HepG2 (cell line): ENCODE results near the gene PRPSAP1. TPM values are rescaled to one million over a fixed set of nuclear protein-coding genes. Genes with fewer than 3 reads are reported as not detected.
A peak's percentile ranks its signal among the peaks of the same experiment; 100 is the strongest.

Experiments
- ATAC-seq: fragments of 200-7000 bp; cut with Tn5 transposase; 3 replicates; pipeline ENCODE4 v1.9.1; 2020; ENCODE audit warnings: mild to moderate bottlenecking, moderate library complexity
- BruUV-seq: library from RNA; stranded (reverse); fragments of 400-500 nt; replicated peaks from 2 replicates; lab custom pipeline; 2021; lab: Mats Ljungman, UMichigan
- CTCF ChIA-PET: fragments of 300-600 bp; formaldehyde crosslinking; extraction: SDS; loops from one replicate; lab custom pipeline; 2021; ENCODE audit warnings: low total read pairs, inconsistent platforms, low intra/inter-chr PET ratio; lab: Yijun Ruan, JAX
- POLR2A ChIA-PET: fragments of 350-600 bp; sonication (Branson Sonifier 250); formaldehyde crosslinking; loops from one replicate; lab custom pipeline; 2020; ENCODE audit warnings: antibody characterized with exemption, inconsistent platforms; lab: Yijun Ruan, JAX
- DNase-seq: peaks from one replicate; pipeline ENCODE4 v3.0.0-alpha.2; 2015; ENCODE audit warnings: low spot score
- FAIRE-seq: peaks from 3 replicates; lab custom pipeline; 2011; peaks lifted over from hg19 to GRCh38; lab: Jason Lieb, UNC
- H2AFZ ChIP-seq: one replicate; pipeline ENCODE4 v1.6.1; 2011; ENCODE audit warnings: low read length, inconsistent platforms
- H3K27ac ChIP-seq: fragments of 300-600 bp; 3 replicates; pipeline ENCODE4 v1.8.0; 2011; ENCODE audit warnings: mixed run types, mild to moderate bottlenecking, mixed read lengths, low read length, inconsistent platforms; ENCODE audit not compliant: insufficient read depth; ENCODE audit errors: extremely low read length
- H3K27me3 ChIP-seq, 2 experiments: fragments of 200-600 bp in 1 of 2; 2 replicates in 1 of 2; 3 replicates in 1 of 2; pipeline versions ENCODE4 v1.6.0 to v1.8.0; 2011; ENCODE audit warnings: low read length in 2 of 2, mild to moderate bottlenecking in 2 of 2, moderate library complexity in 2 of 2, inconsistent platforms in 1 of 2; ENCODE audit not compliant: insufficient read depth in 2 of 2, control insufficient read depth in 1 of 2
- H3K36me3 ChIP-seq, 2 experiments: fragments of 200-600 bp in 1 of 2; replicated peaks in 1 of 2; 2 replicates in 1 of 2; 3 replicates in 1 of 2; pipeline versions ENCODE4 v1.5.1 to v1.8.0; 2011; ENCODE audit warnings: low read length in 2 of 2, inconsistent platforms in 1 of 2; ENCODE audit not compliant: insufficient read depth in 2 of 2, control insufficient read depth in 1 of 2
- H3K4me1 ChIP-seq: 2 replicates; pipeline ENCODE4 v1.5.1; 2012; ENCODE audit warnings: low read length, inconsistent platforms; ENCODE audit not compliant: insufficient read depth
- H3K4me2 ChIP-seq: 2 replicates; pipeline ENCODE4 v1.6.0; 2011; ENCODE audit warnings: low read depth, low read length, inconsistent platforms
- H3K4me3 ChIP-seq, 3 experiments: fragments of 200-600 bp in 1 of 3; sonication (generic), shearing (Covaris generic) in 1 of 3; replicated peaks in 1 of 3; 2 replicates each; pipeline ENCODE4 v1.5.1; 2011 to 2016; ENCODE audit warnings: low read length in 3 of 3, inconsistent platforms in 2 of 3, low read depth in 2 of 3, mild to moderate bottlenecking in 2 of 3, control low read depth in 1 of 3, mixed read lengths in 1 of 3; ENCODE audit not compliant: insufficient read depth in 1 of 3
- H3K79me2 ChIP-seq: one replicate; pipeline ENCODE4 v1.6.1; 2011; ENCODE audit warnings: low read length, inconsistent platforms; ENCODE audit not compliant: insufficient read depth
- H3K9ac ChIP-seq: 2 replicates; pipeline ENCODE4 v1.6.0; 2011; ENCODE audit warnings: mild to moderate bottlenecking, low read depth, low read length, inconsistent platforms; ENCODE audit not compliant: insufficient read depth
- H3K9me3 ChIP-seq: 2 replicates; pipeline ENCODE4 v1.5.1; 2012; ENCODE audit warnings: mild to moderate bottlenecking, low read length
- H4K20me1 ChIP-seq: 2 replicates; pipeline ENCODE4 v1.6.0; 2011; ENCODE audit warnings: inconsistent platforms, mild to moderate bottlenecking, low read length, moderate library complexity; ENCODE audit not compliant: insufficient read depth
- CBX1 ChIP-seq: IDR thresholded peaks from one replicate; pipeline ENCODE4 v1.6.1; 2016; ENCODE audit warnings: antibody characterized with exemption, low read depth
- EHMT2 ChIP-seq: fragments of 200-600 bp; sonication (generic); IDR thresholded peaks from 2 replicates; pipeline ENCODE4 v1.7.0; 2017; ENCODE audit warnings: antibody characterized with exemption, low read depth, low read length, borderline replicate concordance
- HOXA9 ChIP-seq: sonication (generic); formaldehyde crosslinking; IDR thresholded peaks from 2 replicates; pipeline ENCODE4 v1.8.1; 2022; ENCODE audit warnings: missing genetic modification reagents, mild to moderate bottlenecking, moderate library complexity, borderline replicate concordance
- LCORL ChIP-seq, 2 experiments: fragments of 450-650 bp in 1 of 2; sonication (generic) in 1 of 2; formaldehyde crosslinking in 1 of 2; IDR thresholded peaks; 2 replicates each; pipeline versions ENCODE4 v1.5.0 to v1.6.1; 2017 to 2020; ENCODE audit warnings: antibody characterized with exemption in 1 of 2, missing genetic modification reagents in 1 of 2
- NFE2L1 ChIP-seq: sonication (generic); formaldehyde crosslinking; IDR thresholded peaks from 2 replicates; pipeline ENCODE4 v1.4.0; 2020; ENCODE audit warnings: missing genetic modification reagents, mild to moderate bottlenecking, borderline replicate concordance
- NRL ChIP-seq: sonication (generic); formaldehyde crosslinking; IDR thresholded peaks from 2 replicates; pipeline ENCODE4 v1.5.0; 2020; ENCODE audit warnings: missing genetic modification reagents, mild to moderate bottlenecking, moderate library complexity, borderline replicate concordance
- ZBTB20 ChIP-seq: sonication (generic); formaldehyde crosslinking; IDR thresholded peaks from 2 replicates; pipeline ENCODE4 v1.8.1; 2023; ENCODE audit warnings: missing genetic modification reagents, low read depth, mild to moderate bottlenecking, borderline replicate concordance
- ZBTB42 ChIP-seq: sonication (generic); formaldehyde crosslinking; IDR thresholded peaks from 2 replicates; pipeline ENCODE4 v1.5.0; 2020; ENCODE audit warnings: mild to moderate bottlenecking, missing genetic modification reagents
- ZFP37 ChIP-seq: sonication (generic); formaldehyde crosslinking; IDR thresholded peaks from 2 replicates; pipeline ENCODE4 v1.4.0; 2020; ENCODE audit warnings: missing genetic modification reagents, borderline replicate concordance
- ZFY ChIP-seq: sonication (generic); formaldehyde crosslinking; IDR thresholded peaks from 2 replicates; pipeline ENCODE4 v1.4.0; 2020; ENCODE audit warnings: missing genetic modification reagents
- ZNF124 ChIP-seq: sonication (generic); formaldehyde crosslinking; IDR thresholded peaks from 2 replicates; pipeline ENCODE4 v1.4.0; 2020; ENCODE audit warnings: missing genetic modification reagents
- ZNF253 ChIP-seq: sonication (generic); formaldehyde crosslinking; IDR thresholded peaks from 2 replicates; pipeline ENCODE4 v1.8.0; 2022; ENCODE audit warnings: mild to moderate bottlenecking, missing genetic modification reagents, borderline replicate concordance
- ZSCAN29 ChIP-seq: sonication (generic); formaldehyde crosslinking; conservative IDR thresholded peaks from 2 replicates; pipeline ENCODE4 v1.4.0; 2020; ENCODE audit warnings: mild to moderate bottlenecking, missing genetic modification reagents
- WGBS: methylation state at CpG from one replicate; pipeline ENCODE4 v1.1.6; 2017; ENCODE audit warnings: low lambda C conversion rate; 5-methylcytosine and 5-hydroxymethylcytosine counted together
- in situ Hi-C: cut with HindIII; loops from 2 replicates; pipeline ENCODE4 v1.10.0; 2017; ENCODE audit warnings: low pct_unique_long_range_greater_than_20kb; ENCODE audit not compliant: extremely low pct_ligation_motif_present
- intact Hi-C: fragments of 100-400 bp; cut with micrococcal nuclease; formaldehyde crosslinking; loops from one replicate; pipeline ENCODE4 v1.10.0; 2022; ENCODE audit not compliant: unreplicated experiment
- polyA plus RNA-seq, 8 experiments: library from polyadenylated mRNA; depleted of rRNA in 3 of 8; stranded (reverse) in 7 of 8; unstranded in 1 of 8; fragments of >200 nt; fragmentation: Illumina TruSeq in 4 of 8; extraction: Trizol in 4 of 8; gene quantifications; 2 replicates each; pipeline versions ENCODE4 v1.2.1 to v1.2.3, GENCODE V29; 2011 to 2016; ENCODE audit warnings: low read depth in 4 of 8, missing spikeins in 1 of 8, mixed read lengths in 1 of 8; ENCODE audit not compliant: insufficient read depth in 1 of 8
- total RNA-seq, 5 experiments: library from RNA; depleted of rRNA; stranded (reverse); fragments of >200 nt; fragmentation: Illumina TruSeq; extraction: Trizol; gene quantifications; 2 replicates each; pipeline ENCODE4 v1.2.3, GENCODE V29; 2016; ENCODE audit warnings: low read depth in 1 of 5
- TF ChIP-seq, protein P1 (sequence below), 2 experiments: fragments of 450-650 bp in 1 of 2; sonication (generic) in 1 of 2; formaldehyde crosslinking in 1 of 2; IDR thresholded peaks; 2 replicates each; pipeline versions ENCODE4 v1.6.1 to v1.8.0; 2016 to 2022; ENCODE audit warnings: antibody characterized with exemption in 1 of 2, mild to moderate bottlenecking in 1 of 2, missing genetic modification reagents in 1 of 2

Gene PRPSAP1
- total and polyA plus RNA-seq, 2 of the 13 experiments (the other 11 are each of a cell fraction or from before 2014, with no cell fraction given) = 91.1 to 314 TPM

DNA sequence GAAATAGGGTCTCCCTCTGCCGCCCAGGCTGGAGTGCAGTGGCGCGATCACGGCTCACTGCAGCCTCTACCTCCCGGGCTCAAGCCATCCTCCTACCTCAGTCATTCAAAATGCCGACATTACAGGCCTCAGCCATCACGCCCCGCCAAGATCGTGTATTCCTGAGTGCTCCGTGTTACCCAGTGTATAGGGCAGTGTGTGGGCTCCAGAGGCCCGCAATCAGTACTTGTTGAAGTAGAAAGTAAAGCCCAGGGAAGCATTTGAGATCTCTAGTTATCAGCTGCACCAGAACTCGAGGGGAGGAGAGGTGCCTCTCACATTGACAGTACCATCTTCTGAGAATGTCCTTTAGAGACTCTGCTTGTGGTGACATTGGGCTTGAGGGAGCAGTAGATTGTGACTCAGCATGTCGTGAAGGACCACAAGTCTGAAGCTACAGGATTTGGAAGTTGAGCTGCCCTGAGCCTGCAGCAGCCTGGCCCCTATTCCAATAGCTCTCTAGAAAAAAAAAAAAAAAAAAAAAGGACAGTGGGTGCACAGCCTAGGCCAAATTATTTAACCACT, 1.1 kb upstream of the PRPSAP1 start:
- no peaks in the 10 kb centered on the region; a peak in 1 of 5 replicates for H3K36me3 ChIP-seq
- DNase-seq (no peak), ATAC-seq (no peak), FAIRE-seq (no peak)
- H4K20me1 ChIP-seq = no peaks in the 10 kb centered on the region
- peak overlapping the region; percentile 96 for H3K9ac ChIP-seq
- H3K4me1 ChIP-seq = peaks cover 64% of the 10 kb centered on the region
- intact Hi-C loops (loop anchor here (2.0 kb wide), 1 partner anchor 30 kb away; the partner anchor contains the start of gene SPHK1), in situ Hi-C loops (loop anchor here (5.0 kb wide), 1 partner anchor 32 kb away; no protein-coding TSS in a partner anchor)
- no peaks in the 10 kb centered on the region for H3K9me3 ChIP-seq
- H3K4me3 ChIP-seq = peak overlapping the region; percentile 87 to 99 (median 98)
- BruUV-seq = no TSS peak
- H3K79me2 ChIP-seq = peaks cover 35% of the 10 kb centered on the region
- ChIA-PET CTCF (interaction anchor here (1.8 kb wide), 1 partner anchor 31 kb away, joined by 6 read pairs; no protein-coding TSS in a partner anchor), POLR2A (interaction anchor here (0.6 to 24.7 kb wide), 6 partner anchors 9 to 469 kb away, joined by 3 to 1379 read pairs (median 8); partner anchors contain the start of gene SPHK1)
- H3K4me2 ChIP-seq = peak overlapping the region; percentile 96
- no peaks in the 10 kb centered on the region; a peak in 1 of 5 replicates for H3K27me3 ChIP-seq
- peak overlapping the region; percentile 70 for H2AFZ ChIP-seq
- WGBS = 1% methylated on average over 12 of the region's 13 CpGs
- H3K27ac ChIP-seq = peak overlapping the region; percentile 99
- TF ChIP-seq ZFP37 (CRISPR knock-in tag) (no peak), NFE2L1 (CRISPR knock-in tag) (no peak), ZFY (CRISPR knock-in tag) (peak; percentile 48; the same call in 1 of the 2 replicates), LCORL (IDR thresholded peaks at IDR 0.05) (no peak), LCORL (CRISPR knock-in tag; IDR thresholded peaks at IDR 0.05) (no peak), ZNF124 (CRISPR knock-in tag) (no peak), ZNF253 (CRISPR knock-in tag) (no peak), ZBTB42 (no peak), NRL (CRISPR knock-in tag) (no peak), CBX1 (no peak), ZBTB20 (no peak; the same call in 1 of the 2 replicates), ZSCAN29 (CRISPR knock-in tag) (no peak), HOXA9 (no peak), EHMT2 (no peak)
- TF ChIP-seq, protein P1, sequence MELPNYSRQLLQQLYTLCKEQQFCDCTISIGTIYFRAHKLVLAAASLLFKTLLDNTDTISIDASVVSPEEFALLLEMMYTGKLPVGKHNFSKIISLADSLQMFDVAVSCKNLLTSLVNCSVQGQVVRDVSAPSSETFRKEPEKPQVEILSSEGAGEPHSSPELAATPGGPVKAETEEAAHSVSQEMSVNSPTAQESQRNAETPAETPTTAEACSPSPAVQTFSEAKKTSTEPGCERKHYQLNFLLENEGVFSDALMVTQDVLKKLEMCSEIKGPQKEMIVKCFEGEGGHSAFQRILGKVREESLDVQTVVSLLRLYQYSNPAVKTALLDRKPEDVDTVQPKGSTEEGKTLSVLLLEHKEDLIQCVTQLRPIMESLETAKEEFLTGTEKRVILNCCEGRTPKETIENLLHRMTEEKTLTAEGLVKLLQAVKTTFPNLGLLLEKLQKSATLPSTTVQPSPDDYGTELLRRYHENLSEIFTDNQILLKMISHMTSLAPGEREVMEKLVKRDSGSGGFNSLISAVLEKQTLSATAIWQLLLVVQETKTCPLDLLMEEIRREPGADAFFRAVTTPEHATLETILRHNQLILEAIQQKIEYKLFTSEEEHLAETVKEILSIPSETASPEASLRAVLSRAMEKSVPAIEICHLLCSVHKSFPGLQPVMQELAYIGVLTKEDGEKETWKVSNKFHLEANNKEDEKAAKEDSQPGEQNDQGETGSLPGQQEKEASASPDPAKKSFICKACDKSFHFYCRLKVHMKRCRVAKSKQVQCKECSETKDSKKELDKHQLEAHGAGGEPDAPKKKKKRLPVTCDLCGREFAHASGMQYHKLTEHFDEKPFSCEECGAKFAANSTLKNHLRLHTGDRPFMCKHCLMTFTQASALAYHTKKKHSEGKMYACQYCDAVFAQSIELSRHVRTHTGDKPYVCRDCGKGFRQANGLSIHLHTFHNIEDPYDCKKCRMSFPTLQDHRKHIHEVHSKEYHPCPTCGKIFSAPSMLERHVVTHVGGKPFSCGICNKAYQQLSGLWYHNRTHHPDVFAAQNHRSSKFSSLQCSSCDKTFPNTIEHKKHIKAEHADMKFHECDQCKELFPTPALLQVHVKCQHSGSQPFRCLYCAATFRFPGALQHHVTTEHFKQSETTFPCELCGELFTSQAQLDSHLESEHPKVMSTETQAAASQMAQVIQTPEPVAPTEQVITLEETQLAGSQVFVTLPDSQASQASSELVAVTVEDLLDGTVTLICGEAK (IDR thresholded peaks at IDR 0.05) = no peak
- TF ChIP-seq, protein P1 (CRISPR knock-in tag; IDR thresholded peaks at IDR 0.05) = no peak
